ENCODE results near the gene PCBP3.

The PCBP3 gene

DNA sequence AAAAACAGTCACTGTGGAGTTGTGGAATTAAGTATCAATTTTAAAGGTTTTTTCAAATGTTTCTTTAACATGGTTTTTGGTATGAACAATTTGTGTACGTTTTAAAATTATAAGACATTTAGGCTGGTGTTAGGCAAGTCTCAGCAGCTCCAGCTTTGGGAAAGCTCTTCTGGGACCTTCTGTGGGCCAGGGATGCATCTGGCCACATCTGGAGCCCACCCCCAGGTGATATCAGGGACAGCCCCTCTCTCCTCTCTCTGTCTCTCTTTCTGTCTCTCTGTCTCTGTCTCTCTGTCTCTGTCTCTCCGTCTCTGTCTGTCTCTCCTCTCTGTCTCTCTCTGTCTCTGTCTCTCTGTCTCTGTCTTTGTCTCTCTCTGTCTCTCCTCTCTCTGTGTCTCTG is 336.7 kb downstream of the PCBP3 start:
- peaks cover 15% of the 10 kb centered on the region for H3K27me3 ChIP-seq (ENCODE audit: control insufficient read depth, insufficient read depth, low read length)
- H3K4me1 ChIP-seq (ENCODE audit: control insufficient read depth, insufficient read depth, low read length), result peaks cover 8% of the 10 kb centered on the region
- no peaks in the 10 kb centered on the region for H3K9me3 ChIP-seq (ENCODE audit: control insufficient read depth, insufficient read depth, low read length)
- H3K36me3 ChIP-seq (ENCODE audit: control insufficient read depth, insufficient read depth, low read length), result peaks cover 14% of the 10 kb centered on the region
- H3K9ac ChIP-seq (ENCODE audit: low read depth, low read length), result no peak overlapping the region
- no peak overlapping the region for H3K4me3 ChIP-seq (ENCODE audit: low read depth, low read length)

- Histone ChIP-seq H3K9me3 (ENCODE audit: control insufficient read depth, insufficient read depth, low read length) (no peaks in the 10 kb centered on the region), H3K36me3 (ENCODE audit: control insufficient read depth, insufficient read depth, low read length) (peaks cover 18% of the 10 kb centered on the region), H3K4me3 (ENCODE audit: low read depth, low read length) (peak overlapping the region; percentile 67), H3K27me3 (ENCODE audit: control insufficient read depth, insufficient read depth, low read length) (peaks cover 15% of the 10 kb centered on the region), H3K4me1 (ENCODE audit: control insufficient read depth, insufficient read depth, low read length) (peaks cover 8% of the 10 kb centered on the region), H3K9ac (ENCODE audit: low read depth, low read length) (no peak overlapping the region)
Measured at GRCh38 chr21:45980697-45981096, 337.2 kb downstream of the PCBP3 start.

DNA sequence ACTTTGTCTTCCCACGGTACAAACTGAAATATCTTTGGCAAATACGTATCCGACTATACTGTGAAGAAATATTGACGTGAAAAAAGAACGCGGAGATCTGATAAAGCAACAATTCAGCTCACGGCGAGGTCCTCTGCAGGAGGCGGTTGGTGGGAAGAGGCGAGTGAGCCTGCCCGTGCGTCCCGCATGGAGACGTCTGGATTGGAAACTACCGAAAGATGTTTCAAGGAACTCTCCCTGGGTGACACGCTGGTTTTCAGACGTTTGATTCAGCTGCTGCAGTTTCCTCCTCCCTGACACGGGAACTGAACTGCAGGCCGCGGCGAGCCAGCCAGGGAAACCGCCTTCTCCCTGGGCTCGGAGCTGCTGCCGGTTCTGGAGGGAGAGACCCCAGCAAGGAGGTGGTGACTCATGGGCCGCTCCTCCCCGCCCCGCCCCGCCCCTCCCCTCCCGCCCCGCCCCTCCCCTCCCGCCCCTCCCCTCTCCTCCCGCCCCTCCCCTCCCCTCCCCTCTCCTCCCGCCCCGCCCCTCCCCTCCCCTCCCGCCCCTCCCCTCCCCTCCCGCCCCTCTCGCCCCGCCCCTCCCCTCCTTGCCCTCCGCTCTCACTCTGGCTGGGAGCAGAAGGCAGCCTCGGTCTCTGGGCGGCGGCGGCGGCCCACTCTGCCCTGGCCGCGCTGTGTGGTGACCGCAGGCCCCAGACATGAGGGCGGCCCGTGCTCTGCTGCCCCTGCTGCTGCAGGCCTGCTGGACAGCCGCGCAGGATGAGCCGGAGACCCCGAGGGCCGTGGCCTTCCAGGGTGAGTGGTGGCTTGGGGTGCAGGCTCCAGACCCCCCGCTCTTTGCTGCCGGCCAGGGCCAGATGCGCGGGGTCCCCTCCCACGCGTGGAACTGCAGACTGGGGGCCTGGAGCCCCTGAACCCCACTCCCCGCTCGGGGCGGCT is 337.9 kb downstream of the PCBP3 start, which contains the start of gene COL6A1:
TSS of gene COL6A1 (plus strand) at position 620 of the 941 bp plus-strand sequence. CDS start at position 701, 81 bp downstream.
- Histone ChIP-seq H3K4me3 (ENCODE audit: low read depth, low read length) (peak within 1 kb of the TSS; percentile 73), H3K36me3 (ENCODE audit: control insufficient read depth, insufficient read depth, low read length) (peaks cover 25% of the 10 kb centered on the region), H3K4me1 (ENCODE audit: control insufficient read depth, insufficient read depth, low read length) (peaks cover 8% of the 10 kb centered on the region), H3K9ac (ENCODE audit: low read depth, low read length) (peak within 1 kb of the TSS; percentile 79), H3K27me3 (ENCODE audit: control insufficient read depth, insufficient read depth, low read length) (peaks cover 15% of the 10 kb centered on the region), H3K9me3 (ENCODE audit: control insufficient read depth, insufficient read depth, low read length) (no peaks in the 10 kb centered on the region)

GRCh38 chr21:45982092-45982757 is 338.7 kb downstream of the PCBP3 start:
- H3K9ac ChIP-seq (ENCODE audit: low read depth, low read length), result peak overlapping the region; percentile 79
- peaks cover 8% of the 10 kb centered on the region for H3K4me1 ChIP-seq (ENCODE audit: control insufficient read depth, insufficient read depth, low read length)
- H3K27me3 ChIP-seq (ENCODE audit: control insufficient read depth, insufficient read depth, low read length), result peaks cover 15% of the 10 kb centered on the region
- H3K36me3 ChIP-seq (ENCODE audit: control insufficient read depth, insufficient read depth, low read length), result peaks cover 32% of the 10 kb centered on the region
- peak overlapping the region; percentile 73 for H3K4me3 ChIP-seq (ENCODE audit: low read depth, low read length)
- no peaks in the 10 kb centered on the region for H3K9me3 ChIP-seq (ENCODE audit: control insufficient read depth, insufficient read depth, low read length)

DNA sequence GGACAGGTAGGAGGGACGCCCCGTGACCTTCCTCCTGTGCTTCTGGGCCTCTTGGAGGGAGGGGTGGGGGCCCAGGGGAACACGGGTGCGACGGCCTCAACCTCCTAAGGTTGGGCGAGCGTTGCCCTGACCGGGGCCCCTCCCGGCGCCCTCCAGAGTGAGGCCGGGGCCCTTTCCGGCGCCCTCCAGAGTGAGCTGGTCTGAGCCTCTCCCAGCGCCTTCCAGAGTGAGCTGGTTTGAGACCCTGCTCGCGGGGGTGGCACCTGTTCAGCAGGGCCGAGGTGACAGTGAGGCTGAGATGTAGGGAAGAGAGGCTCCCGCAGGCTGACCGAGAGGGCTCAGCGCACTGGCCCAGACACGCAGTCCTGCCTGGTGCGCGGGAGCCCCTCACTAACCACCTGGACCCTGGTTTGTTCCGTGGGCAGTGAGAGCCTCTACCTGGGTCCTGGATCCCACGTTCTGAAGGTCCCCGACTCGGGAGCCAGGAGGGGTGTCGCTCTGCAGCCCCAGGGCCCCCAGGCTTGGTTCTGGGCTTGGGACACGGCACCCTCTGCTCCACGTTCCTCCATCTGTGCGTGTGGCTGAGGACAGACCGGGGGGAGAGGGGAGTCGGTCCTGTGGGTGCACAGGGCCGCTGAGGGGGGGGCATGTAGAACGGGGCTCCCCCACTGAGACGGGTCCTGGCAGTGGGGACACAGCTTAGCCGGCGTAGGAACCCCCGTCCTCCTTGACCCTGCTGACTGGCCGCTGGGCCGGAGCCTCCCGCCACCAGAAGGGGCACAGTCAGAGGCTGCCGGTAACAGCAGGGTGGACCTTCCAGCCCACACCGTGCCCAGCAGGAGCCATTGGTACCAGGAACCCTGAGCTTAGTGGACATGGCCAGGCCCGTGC is 339.5 kb downstream of the PCBP3 start:
- Histone ChIP-seq H3K36me3 (ENCODE audit: control insufficient read depth, insufficient read depth, low read length) (peaks cover 36% of the 10 kb centered on the region), H3K27me3 (ENCODE audit: control insufficient read depth, insufficient read depth, low read length) (peaks cover 15% of the 10 kb centered on the region), H3K9me3 (ENCODE audit: control insufficient read depth, insufficient read depth, low read length) (no peaks in the 10 kb centered on the region), H3K4me1 (ENCODE audit: control insufficient read depth, insufficient read depth, low read length) (peaks cover 8% of the 10 kb centered on the region), H3K4me3 (ENCODE audit: low read depth, low read length) (peak overlapping the region; percentile 73), H3K9ac (ENCODE audit: low read depth, low read length) (peak overlapping the region; percentile 79)

DNA sequence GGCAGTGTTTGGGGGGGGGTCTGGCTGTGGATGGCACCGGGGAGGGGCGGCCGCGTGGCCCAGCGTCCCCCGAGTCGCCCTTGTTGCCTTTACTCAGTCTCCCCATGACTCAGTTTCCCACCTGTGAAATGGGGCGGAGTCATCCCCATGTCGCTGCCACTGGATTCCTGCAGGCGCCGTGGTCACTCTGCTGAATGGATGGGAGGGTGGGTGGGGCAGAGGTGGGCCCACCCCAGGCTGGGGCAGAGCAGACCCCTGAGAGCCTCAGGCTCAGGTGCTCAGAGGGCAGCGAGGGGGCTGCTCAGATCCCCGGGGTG is 340.1 kb downstream of the PCBP3 start:
- Histone ChIP-seq H3K9me3 (ENCODE audit: control insufficient read depth, insufficient read depth, low read length) (no peaks in the 10 kb centered on the region), H3K36me3 (ENCODE audit: control insufficient read depth, insufficient read depth, low read length) (peaks cover 36% of the 10 kb centered on the region), H3K4me3 (ENCODE audit: low read depth, low read length) (no peak overlapping the region), H3K4me1 (ENCODE audit: control insufficient read depth, insufficient read depth, low read length) (peaks cover 4% of the 10 kb centered on the region), H3K9ac (ENCODE audit: low read depth, low read length) (no peak overlapping the region), H3K27me3 (ENCODE audit: control insufficient read depth, insufficient read depth, low read length) (peaks cover 15% of the 10 kb centered on the region)

DNA sequence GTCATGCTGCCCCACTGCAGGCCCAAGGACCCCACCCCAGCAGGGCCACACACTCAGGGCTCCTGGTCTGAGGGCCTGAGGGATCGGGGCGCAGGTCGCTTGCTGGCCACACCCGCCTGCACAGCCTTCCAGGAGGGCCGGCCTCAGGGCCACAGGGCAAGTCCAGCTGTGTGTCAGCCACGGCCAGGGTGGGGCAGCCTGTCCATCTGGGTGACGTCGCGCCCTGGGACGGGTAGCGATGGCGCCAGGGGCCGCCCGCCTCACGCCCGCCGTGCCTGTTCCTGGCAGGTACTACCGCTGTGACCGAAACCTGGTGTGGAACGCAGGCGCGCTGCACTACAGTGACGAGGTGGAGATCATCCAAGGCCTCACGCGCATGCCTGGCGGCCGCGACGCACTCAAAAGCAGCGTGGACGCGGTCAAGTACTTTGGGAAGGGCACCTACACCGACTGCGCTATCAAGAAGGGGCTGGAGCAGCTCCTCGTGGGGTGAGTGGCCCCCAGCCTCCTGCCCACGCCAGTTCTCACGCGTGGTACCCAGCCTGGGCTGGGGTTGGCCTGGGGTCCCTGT is 340.5 kb downstream of the PCBP3 start:
- H3K9ac ChIP-seq (ENCODE audit: low read depth, low read length), result no peak overlapping the region
- H3K9me3 ChIP-seq (ENCODE audit: control insufficient read depth, insufficient read depth, low read length), result no peaks in the 10 kb centered on the region
- H3K27me3 ChIP-seq (ENCODE audit: control insufficient read depth, insufficient read depth, low read length), result peaks cover 15% of the 10 kb centered on the region
- H3K4me3 ChIP-seq (ENCODE audit: low read depth, low read length), result no peak overlapping the region
- H3K4me1 ChIP-seq (ENCODE audit: control insufficient read depth, insufficient read depth, low read length), result peaks cover 4% of the 10 kb centered on the region
- peaks cover 40% of the 10 kb centered on the region for H3K36me3 ChIP-seq (ENCODE audit: control insufficient read depth, insufficient read depth, low read length)

GRCh38 chr21:45984584-45985095 is 341.1 kb downstream of the PCBP3 start:
- H3K4me3 ChIP-seq (ENCODE audit: low read depth, low read length), result no peak overlapping the region

DNA sequence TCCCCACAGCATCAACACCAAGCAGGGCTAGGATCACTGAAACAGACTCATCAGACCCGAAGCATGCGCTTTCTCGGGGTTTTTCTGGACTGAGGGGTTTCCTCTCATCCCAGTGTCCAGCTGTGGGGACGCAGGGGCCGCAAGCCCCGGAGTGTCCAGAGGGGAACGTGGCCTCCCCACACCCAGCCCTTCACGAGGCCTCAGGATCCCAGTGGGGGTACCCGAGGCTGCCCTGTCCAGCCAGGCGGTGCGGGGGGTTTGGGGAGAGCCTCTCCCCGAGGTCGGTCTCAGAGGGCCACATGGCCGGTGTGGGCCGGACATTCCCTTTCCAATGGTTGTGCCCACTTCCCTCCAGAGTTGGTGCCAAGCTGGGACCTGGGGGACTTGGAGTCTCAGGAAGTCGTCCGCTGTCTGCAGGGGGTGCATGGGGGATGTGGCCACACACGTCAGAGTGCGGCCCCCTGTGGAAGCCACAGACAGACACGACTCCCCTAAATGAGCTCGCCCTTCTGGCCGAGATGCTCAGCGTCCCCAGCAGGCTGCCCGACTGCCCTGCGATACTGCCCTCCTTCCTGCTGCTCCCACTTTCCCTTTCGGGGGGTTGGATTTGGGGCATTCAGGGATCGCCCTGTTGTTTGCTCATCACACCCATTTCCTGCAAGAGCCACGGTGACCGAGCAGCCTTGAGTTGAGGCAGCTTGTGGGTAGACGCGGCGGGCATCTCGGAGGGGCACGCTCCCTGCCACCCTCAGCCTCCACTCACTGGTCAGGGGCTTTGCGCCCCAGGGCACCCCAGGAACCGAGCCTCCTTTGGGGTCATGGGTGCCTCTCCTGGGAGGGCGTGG is 342.2 kb downstream of the PCBP3 start:
- Histone ChIP-seq H3K9me3 (ENCODE audit: control insufficient read depth, insufficient read depth, low read length) (no peaks in the 10 kb centered on the region), H3K9ac (ENCODE audit: low read depth, low read length) (no peak overlapping the region), H3K4me3 (ENCODE audit: low read depth, low read length) (no peak overlapping the region), H3K36me3 (ENCODE audit: control insufficient read depth, insufficient read depth, low read length) (peaks cover 51% of the 10 kb centered on the region), H3K27me3 (ENCODE audit: control insufficient read depth, insufficient read depth, low read length) (peaks cover 9% of the 10 kb centered on the region), H3K4me1 (ENCODE audit: control insufficient read depth, insufficient read depth, low read length) (peaks cover 3% of the 10 kb centered on the region)

More at GRCh38 chr21:45984584-45985095, 341.1 kb downstream of the PCBP3 start:
- H3K4me1 ChIP-seq (ENCODE audit: control insufficient read depth, insufficient read depth, low read length), result peaks cover 4% of the 10 kb centered on the region
- H3K27me3 ChIP-seq (ENCODE audit: control insufficient read depth, insufficient read depth, low read length), result peaks cover 15% of the 10 kb centered on the region
- no peaks in the 10 kb centered on the region for H3K9me3 ChIP-seq (ENCODE audit: control insufficient read depth, insufficient read depth, low read length)
- no peak overlapping the region for H3K9ac ChIP-seq (ENCODE audit: low read depth, low read length)
- H3K36me3 ChIP-seq (ENCODE audit: control insufficient read depth, insufficient read depth, low read length), result peaks cover 44% of the 10 kb centered on the region

GRCh38 chr21:45986316-45987051 is 343.0 kb downstream of the PCBP3 start:
- no peaks in the 10 kb centered on the region for H3K9me3 ChIP-seq (ENCODE audit: control insufficient read depth, insufficient read depth, low read length)
- H3K9ac ChIP-seq (ENCODE audit: low read depth, low read length), result no peak overlapping the region
- peaks cover 56% of the 10 kb centered on the region for H3K36me3 ChIP-seq (ENCODE audit: control insufficient read depth, insufficient read depth, low read length)
- H3K27me3 ChIP-seq (ENCODE audit: control insufficient read depth, insufficient read depth, low read length), result peaks cover 5% of the 10 kb centered on the region
- no peak overlapping the region for H3K4me3 ChIP-seq (ENCODE audit: low read depth, low read length)
- no peaks in the 10 kb centered on the region for H3K4me1 ChIP-seq (ENCODE audit: control insufficient read depth, insufficient read depth, low read length)

Data from iPS-15b (cell line).